CD4-positive, alpha-beta T cell (primary cell): ENCODE measurements around the gene BMP10. TPM values are rescaled to one million over a fixed set of nuclear protein-coding genes. Genes with fewer than 3 reads are reported as not detected.

Experiments
- ATAC-seq: fragments of 200-7000 bp; cut with Tn5 transposase; one replicate; pipeline ENCODE4 v1.10.0; 2022; ENCODE audit warnings: mild to moderate bottlenecking; ENCODE audit not compliant: poor library complexity
- CTCF ChIA-PET: fragments of 350-600 bp; sonication (Branson Sonifier 250); formaldehyde crosslinking; loops from one replicate; lab custom pipeline; 2021; ENCODE audit warnings: antibody characterized with exemption, inconsistent platforms; lab: Charles Lee
- POLR2A ChIA-PET: fragments of 350-600 bp; sonication (Branson Sonifier 250); formaldehyde crosslinking; loops from one replicate; lab custom pipeline; 2021; ENCODE audit warnings: antibody characterized with exemption, inconsistent platforms; lab: Charles Lee
- DNase-seq, 14 experiments: peaks; one replicate each; pipeline ENCODE4 v3.0.0-alpha.2; 2013 to 2020; ENCODE audit warnings: mixed read lengths in 2 of 14
- H3K27ac ChIP-seq, 2 donors: one replicate each; pipeline versions ENCODE4 v1.5.1 to v1.7.0; 2013; ENCODE audit warnings: low read length in 2 of 2, low read depth in 1 of 2, mild to moderate bottlenecking in 1 of 2
- H3K27me3 ChIP-seq, 2 experiments: 1 replicate in 1 of 2; 2 replicates in 1 of 2; pipeline versions ENCODE4 v1.6.1 to v1.7.0; 2013; ENCODE audit warnings: low read length in 2 of 2, control low read depth in 1 of 2, mild to moderate bottlenecking in 1 of 2, moderate library complexity in 1 of 2; ENCODE audit not compliant: insufficient read depth in 2 of 2, control insufficient read depth in 1 of 2
- H3K36me3 ChIP-seq: one replicate; pipeline ENCODE4 v1.6.1; 2013; ENCODE audit warnings: low read length, control low read depth; ENCODE audit not compliant: insufficient read depth
- H3K4me1 ChIP-seq: one replicate; pipeline ENCODE4 v1.6.1; 2013; ENCODE audit warnings: low read length, control low read depth; ENCODE audit not compliant: insufficient read depth
- H3K4me3 ChIP-seq: one replicate; pipeline ENCODE4 v1.5.1; 2013; ENCODE audit warnings: mild to moderate bottlenecking, low read length, moderate library complexity
- H3K9me3 ChIP-seq, 2 experiments: 1 replicate in 1 of 2; 2 replicates in 1 of 2; pipeline versions ENCODE4 v1.6.1 to v1.7.0; 2013; ENCODE audit warnings: low read length in 2 of 2, mild to moderate bottlenecking in 2 of 2, control low read depth in 1 of 2, moderate library complexity in 1 of 2; ENCODE audit not compliant: control insufficient read depth in 1 of 2, insufficient read depth in 1 of 2
- H3K27ac Mint-ChIP-seq: one replicate; pipeline ENCODE4 v1.8.0; 2020; ENCODE audit warnings: mixed read lengths
- H3K27me3 Mint-ChIP-seq: one replicate; pipeline ENCODE4 v1.8.0; 2021; ENCODE audit warnings: mixed read lengths
- H3K36me3 Mint-ChIP-seq: one replicate; pipeline ENCODE4 v1.8.0; 2021; ENCODE audit warnings: low read depth, mixed read lengths
- H3K4me1 Mint-ChIP-seq: one replicate; pipeline ENCODE4 v1.8.0; 2021; ENCODE audit warnings: low read depth, mixed read lengths
- H3K4me3 Mint-ChIP-seq: one replicate; pipeline ENCODE4 v1.8.0; 2020; ENCODE audit warnings: mild to moderate bottlenecking, mixed read lengths
- H3K9me3 Mint-ChIP-seq: one replicate; pipeline ENCODE4 v1.8.0; 2020; ENCODE audit warnings: mixed read lengths
- CTCF ChIP-seq: fragments of 200-600 bp; IDR thresholded peaks from one replicate; pipeline ENCODE4 v1.8.0; 2022; ENCODE audit warnings: antibody characterized with exemption, mild to moderate bottlenecking
- intact Hi-C, 2 experiments: fragments of 100-400 bp; cut with DNase I in 1 of 2; cut with micrococcal nuclease in 1 of 2; formaldehyde crosslinking; loops; one replicate each; pipeline versions ENCODE4 v1.15.1 to v1.9.0; 2023 to 2025; cut with DNase I, micrococcal nuclease
- total RNA-seq, 174 experiments: library from RNA in 2 of 174; stranded (reverse) in 2 of 174; gene quantifications; one replicate each; pipeline ENCODE4 v1.2.3 and lab custom pipeline; 2021 to 2026

The BMP10 gene
- total RNA-seq, 2 experiments from 2014 or later = not detected

- no peaks in the 10 kb centered on the region for H3K36me3 Mint-ChIP-seq
- Histone ChIP-seq H3K9me3 (no peaks in the 10 kb centered on the region), H3K4me1 (no peaks in the 10 kb centered on the region), H3K36me3 (no peaks in the 10 kb centered on the region), H3K4me3 (no peak overlapping the region), H3K27me3 (peaks cover 2 to 4% of the 10 kb centered on the region in 2 experiments), H3K27ac (no peak overlapping the region)
- H3K9me3 Mint-ChIP-seq = no peaks in the 10 kb centered on the region
- no peaks in the 10 kb centered on the region for H3K4me1 Mint-ChIP-seq
- ATAC-seq (no peak), DNase-seq (no peak)
- ChIA-PET CTCF (no interaction called here), POLR2A (no interaction called here)
- peaks cover 19% of the 10 kb centered on the region for H3K27me3 Mint-ChIP-seq
- H3K27ac Mint-ChIP-seq = no peak overlapping the region
- no peak for TF ChIP-seq CTCF
- intact Hi-C loops = no loop called here
- no peak overlapping the region for H3K4me3 Mint-ChIP-seq
Measured at GRCh38 chr2:68878753-68879152, 7.6 kb upstream of the BMP10 start.

GRCh38 chr2:68878071-68878711 lies 7.0 kb upstream of the BMP10 start:
- intact Hi-C loops = no loop called here
- no peak for TF ChIP-seq CTCF
- Histone ChIP-seq H3K27ac (no peak overlapping the region), H3K4me1 (no peaks in the 10 kb centered on the region), H3K36me3 (no peaks in the 10 kb centered on the region), H3K4me3 (no peak overlapping the region), H3K9me3 (no peaks in the 10 kb centered on the region), H3K27me3 (peaks cover 2 to 4% of the 10 kb centered on the region in 2 experiments)
- ChIA-PET CTCF (no interaction called here), POLR2A (no interaction called here)
- no peak for ATAC-seq
- no peak for DNase-seq
- no peaks in the 10 kb centered on the region for H3K9me3 Mint-ChIP-seq
- peaks cover 19% of the 10 kb centered on the region for H3K27me3 Mint-ChIP-seq
- no peaks in the 10 kb centered on the region for H3K4me1 Mint-ChIP-seq
- no peak overlapping the region for H3K27ac Mint-ChIP-seq
- H3K36me3 Mint-ChIP-seq = no peaks in the 10 kb centered on the region
- H3K4me3 Mint-ChIP-seq = no peak overlapping the region

GRCh38 chr2:68877079-68877772 lies 6.0 kb upstream of the BMP10 start:
- Histone ChIP-seq H3K4me3 (no peak overlapping the region), H3K27me3 (peaks cover 2 to 4% of the 10 kb centered on the region in 2 experiments), H3K36me3 (no peaks in the 10 kb centered on the region), H3K4me1 (no peaks in the 10 kb centered on the region), H3K27ac (no peak overlapping the region), H3K9me3 (no peaks in the 10 kb centered on the region)
- POLR2A ChIA-PET = no interaction called here
- no peak for TF ChIP-seq CTCF
- H3K27ac Mint-ChIP-seq = no peak overlapping the region
- ATAC-seq (no peak), DNase-seq (no peak)
- H3K36me3 Mint-ChIP-seq = no peaks in the 10 kb centered on the region
- H3K4me1 Mint-ChIP-seq = no peaks in the 10 kb centered on the region
- no peaks in the 10 kb centered on the region for H3K9me3 Mint-ChIP-seq
- no peak overlapping the region for H3K4me3 Mint-ChIP-seq
- peaks cover 19% of the 10 kb centered on the region for H3K27me3 Mint-ChIP-seq
- intact Hi-C loops = no loop called here
- CTCF ChIA-PET = interaction anchor here (1.0 kb wide), 1 partner anchor 168 kb away, joined by 3 read pairs; no protein-coding TSS in a partner anchor
